Spleen (tissue), 7 donors: Measurements from ENCODE around the gene MLC1.

ENCODE experiments used
- CTCF ChIP-seq, 11 experiments: fragments of 200-600 bp in 7 of 11; fragments of 450-650 bp in 4 of 11; sonication (generic) in 4 of 11; IDR thresholded peaks in 8 of 11; conservative IDR thresholded peaks in 3 of 11; 1 replicate in 7 of 11; 2 replicates in 4 of 11; pipeline versions ENCODE4 v1.4.0 to v1.8.0; 2016 to 2021; ENCODE audit warnings: antibody characterized with exemption in 11 of 11, inconsistent platforms in 4 of 11, mild to moderate bottlenecking in 1 of 11
- POLR2A ChIP-seq, 3 donors: fragments of 450-650 bp; IDR thresholded peaks; one replicate each; pipeline ENCODE4 v1.5.1; 2017; ENCODE audit warnings: antibody characterized with exemption in 3 of 3, mild to moderate bottlenecking in 1 of 3
- POLR2AphosphoS5 ChIP-seq, 3 donors: sonication (generic); formaldehyde crosslinking; IDR thresholded peaks; one replicate each; pipeline ENCODE4 v1.5.1; 2017; ENCODE audit warnings: antibody characterized with exemption in 3 of 3
- donor health status: DM: no; HTN: no; CAD: no; lungs with moderate emphysema.
- donor health status: DM: no; HTN: no; CAD: no.
- donor health status: DM: no; HTN: no; CAD: no.

- TF ChIP-seq CTCF (IDR thresholded peaks at IDR 0.05 in 8 of 11, conservative IDR thresholded peaks at IDR 0.05 in 3 of 11) (no peak), POLR2AphosphoS5 (IDR thresholded peaks at IDR 0.05) (no peak), POLR2A (IDR thresholded peaks at IDR 0.05) (no peak)
These were observed 49.3 kb upstream of the MLC1 start for GRCh38 chr22:50134481-50134880.
